ENCODE measurements around the gene SENP7. TPM values are rescaled to one million over a fixed set of nuclear protein-coding genes. Genes with fewer than 3 reads are reported as not detected.
"Not testable (repeated sequence)": the region's sequence is repeated elsewhere in the genome, so short reads cannot be mapped to it uniquely, and the experiment has no call there.

The SENP7 gene
- total RNA-seq, 1 donor, result 11.2 TPM

DNA sequence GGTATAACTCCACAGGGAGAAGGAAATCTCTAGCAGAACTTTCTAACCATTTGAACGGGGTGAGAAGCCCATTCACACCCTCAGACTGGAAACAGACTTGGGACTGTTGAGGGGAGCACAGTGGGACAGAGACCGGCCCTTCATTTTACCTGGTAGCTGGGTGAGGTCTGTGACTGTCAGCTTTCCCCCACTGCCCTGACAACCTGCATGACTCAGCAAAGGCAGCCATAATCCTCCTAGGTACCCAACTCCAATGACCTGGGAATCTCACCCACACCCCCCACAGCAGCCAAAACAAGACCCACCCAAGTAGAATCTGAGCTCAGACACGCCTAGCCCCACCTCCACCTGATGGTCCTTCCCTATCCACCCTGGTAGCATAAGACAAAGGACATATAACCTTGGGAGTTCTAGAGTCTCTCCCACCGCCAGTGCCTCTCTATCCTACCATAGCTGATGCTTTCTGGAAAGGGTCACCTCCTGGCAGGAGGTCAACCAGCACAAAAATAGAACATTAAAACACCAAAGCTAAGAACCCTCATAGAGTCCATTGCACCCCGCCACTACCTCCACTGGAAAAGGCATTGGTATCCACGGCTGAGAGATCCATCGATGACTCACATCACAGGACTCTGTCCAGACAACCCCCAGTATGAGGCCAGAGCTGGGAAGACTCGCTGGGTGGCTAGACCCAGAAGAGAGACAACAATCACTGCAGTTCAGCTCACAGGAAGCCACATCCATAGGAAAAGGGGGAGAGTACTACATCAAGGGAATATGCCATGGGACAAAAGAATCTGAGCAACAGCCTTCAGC lies 28.0 kb downstream of the SENP7 start:
- Histone ChIP-seq H2AFZ (ENCODE audit: low read length) (no peak overlapping the region), H3K27me3 (ENCODE audit: insufficient read depth, low read length) (no peaks in the 10 kb centered on the region), H3K4me2 (ENCODE audit: insufficient read depth, low read length) (peak overlapping the region; percentile 4), H3K36me3 (ENCODE audit: insufficient read depth, low read length) (no peaks in the 10 kb centered on the region), H3K4me1 (ENCODE audit: insufficient read depth, low read length) (no peaks in the 10 kb centered on the region), H3K79me2 (ENCODE audit: insufficient read depth, low read length) (peaks cover 13% of the 10 kb centered on the region), H3K27ac (ENCODE audit: low read depth, low read length) (no peak overlapping the region), H4K20me1 (ENCODE audit: insufficient read depth, low read length) (no peaks in the 10 kb centered on the region), H3K4me3 (ENCODE audit: insufficient read depth, low read length) (no peak overlapping the region), H3K9me3 (ENCODE audit: low read depth, low read length) (no peaks in the 10 kb centered on the region)
- peak; percentile 85 for DNase-seq (ENCODE audit: insufficient read length, low spot score, missing footprints)
- no peak for TF ChIP-seq CTCF (IDR thresholded peaks at IDR 0.05; ENCODE audit: extremely low read depth, low read depth, low read length)

GRCh38 chr3:101478980-101479379 lies 34.0 kb downstream of the SENP7 start:
- H3K79me2 ChIP-seq (ENCODE audit: insufficient read depth, low read length), result peaks cover 14% of the 10 kb centered on the region
- H3K9me3 ChIP-seq (ENCODE audit: low read depth, low read length), result no peaks in the 10 kb centered on the region
- H3K27ac ChIP-seq (ENCODE audit: low read depth, low read length), result no peak overlapping the region
- H3K4me3 ChIP-seq (ENCODE audit: insufficient read depth, low read length), result no peak overlapping the region
- H3K4me2 ChIP-seq (ENCODE audit: insufficient read depth, low read length), result no peak overlapping the region
- no peak overlapping the region for H2AFZ ChIP-seq (ENCODE audit: low read length)
- H3K36me3 ChIP-seq (ENCODE audit: insufficient read depth, low read length), result no peaks in the 10 kb centered on the region
- no peaks in the 10 kb centered on the region for H3K4me1 ChIP-seq (ENCODE audit: insufficient read depth, low read length)
- no peaks in the 10 kb centered on the region for H4K20me1 ChIP-seq (ENCODE audit: insufficient read depth, low read length)
- no peaks in the 10 kb centered on the region for H3K27me3 ChIP-seq (ENCODE audit: insufficient read depth, low read length)
- DNase-seq (ENCODE audit: insufficient read length, low spot score, missing footprints), result no peak
- TF ChIP-seq CTCF (IDR thresholded peaks at IDR 0.05; ENCODE audit: extremely low read depth, low read depth, low read length), result no peak

DNA sequence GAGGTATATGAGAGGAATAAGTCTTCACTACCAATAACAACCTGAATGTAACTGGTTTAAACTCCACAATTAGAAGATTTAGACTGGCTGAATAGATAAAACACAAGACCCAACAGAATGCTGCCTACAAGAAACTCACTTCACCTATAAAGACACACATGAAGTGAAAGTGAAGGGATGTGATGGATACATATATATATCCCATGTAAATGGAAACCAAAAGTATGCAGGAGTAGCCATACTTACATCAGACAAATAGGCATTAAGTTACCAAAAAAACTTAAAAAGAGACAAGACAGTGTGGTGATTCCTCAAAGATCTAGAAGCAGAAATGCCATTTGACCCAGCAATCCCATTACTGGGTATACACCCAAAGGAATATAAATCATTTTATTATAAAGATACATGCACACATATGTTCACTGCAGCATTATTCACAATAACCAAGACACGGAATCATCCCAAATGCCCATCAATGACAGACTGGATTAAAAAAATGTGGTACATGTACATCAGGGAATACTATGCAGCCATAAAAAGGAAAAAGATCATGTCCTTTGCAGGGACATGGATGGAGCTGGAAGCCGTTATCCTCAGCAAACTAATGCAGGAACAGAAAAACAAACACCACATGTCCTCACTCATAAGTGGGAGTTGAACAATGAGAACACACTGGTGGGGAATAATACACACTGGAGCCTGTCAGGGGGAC lies 38.0 kb downstream of the SENP7 start:
- not testable (repeated sequence) for H3K4me2 ChIP-seq (ENCODE audit: insufficient read depth, low read length); DNase-seq (ENCODE audit: insufficient read length, low spot score, missing footprints); H3K27me3 ChIP-seq (ENCODE audit: insufficient read depth, low read length); H3K4me3 ChIP-seq (ENCODE audit: insufficient read depth, low read length); H3K36me3 ChIP-seq (ENCODE audit: insufficient read depth, low read length); H2AFZ ChIP-seq (ENCODE audit: low read length); H3K4me1 ChIP-seq (ENCODE audit: insufficient read depth, low read length); H4K20me1 ChIP-seq (ENCODE audit: insufficient read depth, low read length); H3K27ac ChIP-seq (ENCODE audit: low read depth, low read length); H3K9me3 ChIP-seq (ENCODE audit: low read depth, low read length)
- peaks cover 10% of the 10 kb centered on the region for H3K79me2 ChIP-seq (ENCODE audit: insufficient read depth, low read length)

DNA sequence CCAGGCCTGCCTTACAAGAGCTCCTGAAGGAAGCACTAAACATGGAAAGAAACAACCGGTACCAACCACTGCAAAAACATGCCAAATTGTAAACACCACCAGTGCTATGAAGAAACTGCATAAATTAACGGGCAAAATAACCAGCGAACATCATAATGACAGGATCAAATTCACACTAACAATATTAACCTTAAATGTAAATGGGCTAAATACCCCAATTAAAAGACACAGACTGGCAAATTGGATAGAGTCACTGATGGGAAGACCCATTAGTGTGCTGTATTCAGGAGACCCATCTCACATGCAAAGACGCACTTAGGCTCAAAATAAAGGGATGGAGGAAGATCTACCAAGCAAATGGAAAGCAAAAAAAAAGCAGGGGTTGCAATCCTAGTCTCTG lies 44.3 kb downstream of the SENP7 start:
- not testable (repeated sequence) for H2AFZ ChIP-seq (ENCODE audit: low read length); H3K36me3 ChIP-seq (ENCODE audit: insufficient read depth, low read length); H3K4me1 ChIP-seq (ENCODE audit: insufficient read depth, low read length); H3K27me3 ChIP-seq (ENCODE audit: insufficient read depth, low read length); DNase-seq (ENCODE audit: insufficient read length, low spot score, missing footprints); H3K27ac ChIP-seq (ENCODE audit: low read depth, low read length); H3K79me2 ChIP-seq (ENCODE audit: insufficient read depth, low read length); H4K20me1 ChIP-seq (ENCODE audit: insufficient read depth, low read length); H3K4me3 ChIP-seq (ENCODE audit: insufficient read depth, low read length); H3K9me3 ChIP-seq (ENCODE audit: low read depth, low read length); H3K4me2 ChIP-seq (ENCODE audit: insufficient read depth, low read length)

DNA sequence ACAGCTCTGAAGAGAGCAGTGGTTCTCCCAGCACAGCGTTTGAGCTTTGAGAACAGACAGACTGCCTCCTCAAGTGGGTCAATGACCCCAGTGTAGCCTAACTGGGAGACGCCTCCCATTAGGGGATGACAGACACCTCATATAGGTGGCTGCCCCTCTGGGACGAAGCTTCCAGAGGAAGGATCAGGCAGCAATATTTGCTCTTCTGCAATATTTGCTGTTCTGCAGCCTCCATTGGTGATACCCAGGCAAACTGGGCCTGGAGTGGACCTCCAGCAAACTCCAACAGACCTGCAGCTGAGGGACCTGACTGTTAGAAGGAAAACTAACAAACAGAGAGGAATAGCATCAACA lies 45.7 kb downstream of the SENP7 start:
- H3K36me3 ChIP-seq (ENCODE audit: insufficient read depth, low read length); DNase-seq (ENCODE audit: insufficient read length, low spot score, missing footprints); H3K27ac ChIP-seq (ENCODE audit: low read depth, low read length); H3K4me1 ChIP-seq (ENCODE audit: insufficient read depth, low read length); H3K4me3 ChIP-seq (ENCODE audit: insufficient read depth, low read length); H3K27me3 ChIP-seq (ENCODE audit: insufficient read depth, low read length); H4K20me1 ChIP-seq (ENCODE audit: insufficient read depth, low read length); H3K79me2 ChIP-seq (ENCODE audit: insufficient read depth, low read length); H2AFZ ChIP-seq (ENCODE audit: low read length); H3K9me3 ChIP-seq (ENCODE audit: low read depth, low read length); H3K4me2 ChIP-seq (ENCODE audit: insufficient read depth, low read length): not testable (repeated sequence)

Measured in osteoblast (primary cell).